GM19455 (cell line): ENCODE results near the gene SLC25A34.

ENCODE experiments used
- ATAC-seq: cut with Tn5 transposase; IDR thresholded peaks from one replicate; pipeline ENCODE4 v1.9.1; 2021; ENCODE audit not compliant: unreplicated experiment

SLC25A34 gene

GRCh38 chr1:15767941-15768340, 31.9 kb downstream of the SLC25A34 start:
- no peak for ATAC-seq

DNA sequence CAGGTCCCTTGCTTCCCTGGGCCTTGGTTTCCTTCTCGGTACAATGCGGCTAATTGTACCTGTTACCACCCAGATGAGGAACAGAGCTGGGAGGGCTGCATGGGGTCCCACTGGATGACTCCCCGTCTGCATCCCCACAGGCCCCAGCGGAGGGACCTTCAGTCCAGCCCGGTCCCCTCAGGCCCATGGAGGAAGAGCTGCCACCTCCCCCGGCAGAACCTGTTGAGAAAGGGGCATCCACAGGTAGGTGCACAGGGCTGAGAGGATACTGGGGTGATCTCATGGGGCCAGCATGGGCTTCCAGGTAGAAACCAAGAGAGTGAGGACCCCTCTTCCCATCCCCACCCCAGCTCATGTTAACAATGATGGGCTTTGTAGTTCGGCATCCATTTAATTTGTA, 32.3 kb downstream of the SLC25A34 start:
- no peak for ATAC-seq

DNA sequence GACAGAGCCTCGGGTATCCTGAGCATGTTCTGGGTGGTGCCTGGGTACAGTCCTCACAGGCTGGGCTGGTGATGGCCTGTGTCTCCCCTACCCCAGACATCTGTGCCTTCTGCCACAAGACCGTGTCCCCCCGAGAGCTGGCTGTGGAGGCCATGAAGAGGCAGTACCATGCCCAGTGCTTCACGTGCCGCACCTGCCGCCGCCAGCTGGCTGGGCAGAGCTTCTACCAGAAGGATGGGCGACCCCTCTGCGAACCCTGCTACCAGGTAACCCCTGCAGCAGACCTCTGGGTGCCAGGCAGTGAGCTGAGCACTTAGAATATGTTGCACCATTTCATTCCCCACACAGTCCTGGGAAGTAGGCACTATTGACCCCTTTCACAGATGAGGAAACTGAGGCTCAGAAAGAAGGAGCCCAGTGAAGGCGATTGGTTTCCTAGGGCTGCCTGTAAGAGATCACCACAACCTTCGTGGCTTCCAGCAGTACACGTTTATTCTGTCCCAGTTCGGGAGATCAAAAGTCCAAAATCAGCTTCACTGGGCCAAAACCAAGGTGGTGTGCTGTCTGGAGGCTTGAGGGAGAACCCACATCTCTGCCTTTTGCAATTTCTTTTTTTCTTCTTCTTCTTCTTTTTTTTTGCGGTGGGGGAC, 34.4 kb downstream of the SLC25A34 start:
- ATAC-seq = no peak

DNA sequence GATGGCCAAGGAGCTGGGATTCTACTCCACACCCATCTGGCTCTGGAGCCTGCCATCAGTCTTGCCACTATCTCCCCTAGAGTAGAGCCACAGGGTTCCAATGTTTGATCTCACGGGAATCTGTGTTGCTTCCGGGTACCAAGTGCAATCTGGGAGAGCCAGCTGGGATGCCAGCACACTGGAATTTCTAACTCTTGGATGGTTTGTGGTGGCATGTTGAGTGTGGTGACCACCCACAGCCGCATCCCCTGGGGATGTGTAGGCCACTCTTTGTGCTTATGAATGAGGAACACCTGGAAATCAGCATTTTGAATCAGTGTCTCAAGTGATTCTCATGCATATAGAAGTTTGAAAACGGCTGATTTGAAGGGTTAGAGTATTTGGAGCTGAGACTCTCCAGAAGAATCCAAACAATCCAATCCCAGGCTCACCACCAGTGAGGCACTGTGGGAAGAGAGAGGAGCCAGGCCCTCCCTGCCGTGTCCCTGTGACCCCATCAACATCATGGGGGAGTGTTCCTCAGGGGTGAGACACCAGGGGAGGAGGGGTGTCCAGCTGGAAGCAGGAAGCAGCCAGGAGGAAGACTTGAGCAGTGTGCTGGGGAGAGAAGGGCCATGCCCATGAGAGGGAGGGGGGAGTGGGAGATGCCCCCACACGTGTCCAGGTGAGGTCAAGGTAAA, 35.9 kb downstream of the SLC25A34 start:
- ATAC-seq = no peak

- no peak for ATAC-seq
Measured at GRCh38 chr1:15775706-15776105, 39.6 kb downstream of the SLC25A34 start.

DNA sequence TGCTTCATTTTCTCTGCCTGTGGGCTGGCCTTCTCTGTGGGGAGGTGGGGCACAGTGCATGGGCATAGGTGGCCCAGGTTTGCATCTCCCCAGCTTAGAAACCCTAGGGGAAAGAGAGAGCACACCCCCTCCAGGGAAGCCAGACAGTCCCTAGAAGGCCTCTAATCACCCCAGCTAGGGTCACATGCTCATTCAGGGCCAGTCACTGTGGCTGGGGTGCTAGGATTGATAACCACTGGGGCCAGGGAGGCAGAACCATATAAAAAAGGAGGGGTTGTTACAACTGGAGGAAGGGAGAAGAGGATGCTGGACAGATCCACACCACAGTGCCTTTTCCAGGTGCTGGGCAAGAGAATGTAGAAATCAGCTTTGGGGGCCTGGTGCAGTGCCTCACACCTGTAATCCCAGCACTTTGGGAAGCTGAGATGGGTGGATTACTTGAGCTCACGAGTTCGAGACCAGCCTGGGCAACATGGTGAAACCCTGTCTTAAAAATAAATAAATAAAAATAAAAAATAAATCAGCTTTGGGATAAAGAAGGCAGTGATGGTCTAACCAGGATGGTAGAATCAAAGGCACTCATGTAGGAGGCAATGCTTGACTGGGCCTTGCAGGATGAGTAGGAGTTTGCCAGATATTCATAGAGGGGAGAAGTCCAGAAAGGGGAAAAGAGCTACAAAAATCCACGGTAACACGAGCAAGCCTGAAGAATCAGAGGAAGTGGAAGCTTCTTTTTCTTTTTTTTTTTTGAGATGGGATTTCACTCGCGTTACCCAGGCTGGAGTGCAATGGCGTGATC, 42.0 kb downstream of the SLC25A34 start:
- no peak for ATAC-seq

GRCh38 chr1:15785683-15786082, 49.6 kb downstream of the SLC25A34 start:
- ATAC-seq = no peak

DNA sequence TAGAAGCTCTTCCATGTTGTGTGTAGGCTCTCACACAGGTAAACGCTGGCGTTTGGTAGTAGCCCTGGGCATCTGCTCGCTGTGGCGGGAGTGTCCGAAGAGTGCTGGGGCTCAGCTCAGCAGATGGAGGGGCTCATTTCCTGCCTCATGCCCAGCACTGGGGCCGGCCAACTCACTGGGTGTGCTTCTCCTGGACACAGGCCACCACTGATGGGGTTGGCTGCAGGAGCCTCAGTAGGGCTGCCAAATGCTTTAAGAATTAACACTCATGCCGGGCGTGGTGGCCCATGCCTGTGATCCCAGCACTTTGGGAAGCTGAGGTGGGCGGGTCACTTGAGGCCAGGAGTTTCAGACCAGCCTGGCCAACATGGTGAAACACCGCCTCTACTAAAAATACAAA, 50.5 kb downstream of the SLC25A34 start:
- no peak for ATAC-seq

- no peak for ATAC-seq
Measured at GRCh38 chr1:15788624-15789301, 52.7 kb downstream of the SLC25A34 start.
